ENCODE results near the gene PBX2.

The PBX2 gene

GRCh38 chr6:32140420-32141046 lies 49.5 kb downstream of the PBX2 start:
- Histone ChIP-seq H3K27ac (ENCODE audit: low read depth, low read length, poor library complexity, severe bottlenecking) (no peak overlapping the region), H3K9me3 (ENCODE audit: low read length) (no peaks in the 10 kb centered on the region), H3F3A (ENCODE audit: insufficient read depth, low read length) (no peaks in the 10 kb centered on the region), H3K9me2 (ENCODE audit: low read depth, low read length) (no peaks in the 10 kb centered on the region), H3K4me3 (ENCODE audit: low read depth, low read length, poor library complexity, severe bottlenecking) (no peak overlapping the region), H3K4me1 (ENCODE audit: insufficient read depth, low read length, severe bottlenecking) (no peaks in the 10 kb centered on the region), H3K27me3 (ENCODE audit: insufficient read depth, low read length) (no peaks in the 10 kb centered on the region), H3K79me2 (ENCODE audit: insufficient read depth, low read length) (no peaks in the 10 kb centered on the region), H2AFZ (ENCODE audit: low read length) (no peak overlapping the region), H3K9ac (ENCODE audit: low read length) (no peak overlapping the region), H3K36me3 (ENCODE audit: insufficient read depth, low read length) (no peaks in the 10 kb centered on the region), H4K20me1 (ENCODE audit: insufficient read depth, low read length) (no peaks in the 10 kb centered on the region), H3K4me2 (ENCODE audit: low read length) (no peak overlapping the region)
- TF ChIP-seq EZH2 (IDR thresholded peaks at IDR 0.05; ENCODE audit: borderline replicate concordance, low read length) (no peak), CTCF (IDR thresholded peaks at IDR 0.05; ENCODE audit: low read length) (no peak)

- Histone ChIP-seq H3K36me3 (ENCODE audit: insufficient read depth, low read length) (no peaks in the 10 kb centered on the region), H3K4me2 (ENCODE audit: low read length) (no peak overlapping the region), H3F3A (ENCODE audit: insufficient read depth, low read length) (no peaks in the 10 kb centered on the region), H3K9me3 (ENCODE audit: low read length) (no peaks in the 10 kb centered on the region), H3K79me2 (ENCODE audit: insufficient read depth, low read length) (no peaks in the 10 kb centered on the region), H3K4me1 (ENCODE audit: insufficient read depth, low read length, severe bottlenecking) (no peaks in the 10 kb centered on the region), H4K20me1 (ENCODE audit: insufficient read depth, low read length) (no peaks in the 10 kb centered on the region), H2AFZ (ENCODE audit: low read length) (no peak overlapping the region), H3K9me2 (ENCODE audit: low read depth, low read length) (no peaks in the 10 kb centered on the region), H3K4me3 (ENCODE audit: low read depth, low read length, poor library complexity, severe bottlenecking) (no peak overlapping the region), H3K27me3 (ENCODE audit: insufficient read depth, low read length) (no peaks in the 10 kb centered on the region), H3K9ac (ENCODE audit: low read length) (no peak overlapping the region), H3K27ac (ENCODE audit: low read depth, low read length, poor library complexity, severe bottlenecking) (no peak overlapping the region)
- TF ChIP-seq EZH2 (IDR thresholded peaks at IDR 0.05; ENCODE audit: borderline replicate concordance, low read length): no peak
- no peak for TF ChIP-seq CTCF (IDR thresholded peaks at IDR 0.05; ENCODE audit: low read length)
Measured at GRCh38 chr6:32139590-32139989, 50.4 kb downstream of the PBX2 start.

GRCh38 chr6:32137454-32137853 lies 52.5 kb downstream of the PBX2 start:
- H3K9me3 ChIP-seq (ENCODE audit: low read length): no peaks in the 10 kb centered on the region
- H3K79me2 ChIP-seq (ENCODE audit: insufficient read depth, low read length): no peaks in the 10 kb centered on the region
- H3K4me1 ChIP-seq (ENCODE audit: insufficient read depth, low read length, severe bottlenecking): no peaks in the 10 kb centered on the region
- H3K4me3 ChIP-seq (ENCODE audit: low read depth, low read length, poor library complexity, severe bottlenecking): no peak overlapping the region
- TF ChIP-seq CTCF (IDR thresholded peaks at IDR 0.05; ENCODE audit: low read length) (no peak), EZH2 (IDR thresholded peaks at IDR 0.05; ENCODE audit: borderline replicate concordance, low read length) (no peak)
- no peaks in the 10 kb centered on the region for H4K20me1 ChIP-seq (ENCODE audit: insufficient read depth, low read length)
- H3K27me3 ChIP-seq (ENCODE audit: insufficient read depth, low read length): no peaks in the 10 kb centered on the region
- H3K27ac ChIP-seq (ENCODE audit: low read depth, low read length, poor library complexity, severe bottlenecking): no peak overlapping the region
- H3F3A ChIP-seq (ENCODE audit: insufficient read depth, low read length): no peaks in the 10 kb centered on the region
- no peak overlapping the region for H3K9ac ChIP-seq (ENCODE audit: low read length)
- H3K4me2 ChIP-seq (ENCODE audit: low read length): no peak overlapping the region
- no peak overlapping the region for H2AFZ ChIP-seq (ENCODE audit: low read length)
- no peaks in the 10 kb centered on the region for H3K9me2 ChIP-seq (ENCODE audit: low read depth, low read length)
- H3K36me3 ChIP-seq (ENCODE audit: insufficient read depth, low read length): no peaks in the 10 kb centered on the region

Data from OCI-LY1 (cell line).